GM18858 (cell line): ENCODE results near the gene EPB41L2.
A peak's percentile ranks its signal among the peaks of the same experiment; 100 is the strongest.
"Not testable (repeated sequence)": the region's sequence is repeated elsewhere in the genome, so short reads cannot be mapped to it uniquely, and the experiment has no call there.

ENCODE experiments used
- ATAC-seq: cut with Tn5 transposase; IDR thresholded peaks from one replicate; pipeline ENCODE4 v1.9.1; 2021; ENCODE audit not compliant: unreplicated experiment

The EPB41L2 gene

DNA sequence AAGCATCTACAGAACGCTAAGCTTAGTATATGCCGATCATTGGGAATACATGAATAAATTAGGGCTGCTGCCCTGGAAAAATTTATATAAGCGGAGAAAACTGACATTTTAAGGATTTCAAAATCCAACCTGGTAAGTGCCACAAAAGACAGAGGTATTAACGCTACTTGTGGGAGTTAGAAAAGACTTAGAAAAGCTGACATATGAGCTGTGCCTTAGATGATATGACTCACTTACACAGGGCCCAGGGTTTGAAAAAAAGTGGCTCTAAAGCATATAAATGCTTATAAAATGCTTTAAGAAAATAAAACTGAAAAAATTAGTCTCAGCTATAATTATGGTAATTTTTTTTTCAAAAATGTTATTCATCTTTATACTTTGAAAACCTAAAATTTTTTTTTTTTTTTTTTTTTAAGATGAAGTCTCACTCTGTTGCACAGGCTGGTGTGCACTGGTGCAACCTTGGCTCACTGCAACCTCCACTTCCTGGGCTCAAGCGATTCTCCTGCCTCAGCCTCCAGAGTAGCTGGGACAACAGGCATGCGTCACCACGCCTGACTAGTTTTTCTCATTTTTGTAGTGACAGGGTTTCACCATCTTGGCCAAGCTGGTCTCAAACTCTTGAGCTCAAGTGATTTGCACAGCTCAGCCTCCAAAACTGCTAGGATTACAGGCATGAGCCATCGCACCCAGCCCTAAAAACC, 25.7 kb downstream of the EPB41L2 start:
- no peak for ATAC-seq

DNA sequence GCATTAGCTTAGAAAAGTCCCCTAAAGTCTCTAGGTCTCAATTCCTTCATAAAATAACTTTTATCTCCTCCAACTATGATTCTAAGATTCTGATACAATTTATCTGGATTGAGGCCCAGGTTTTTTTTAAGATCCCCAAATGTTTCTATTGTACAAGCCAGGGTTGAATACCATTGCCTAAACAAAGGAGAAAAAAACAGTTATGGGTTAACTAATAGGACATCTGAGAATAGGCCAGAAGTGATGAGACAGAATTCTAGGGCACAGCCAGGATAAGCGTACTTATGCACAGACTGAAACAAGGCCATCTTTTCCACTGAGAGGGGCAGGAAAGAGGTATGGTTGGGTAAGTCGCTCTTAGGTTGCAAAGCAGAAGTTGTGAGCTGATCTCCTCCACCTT, 26.4 kb downstream of the EPB41L2 start:
- no peak for ATAC-seq

DNA sequence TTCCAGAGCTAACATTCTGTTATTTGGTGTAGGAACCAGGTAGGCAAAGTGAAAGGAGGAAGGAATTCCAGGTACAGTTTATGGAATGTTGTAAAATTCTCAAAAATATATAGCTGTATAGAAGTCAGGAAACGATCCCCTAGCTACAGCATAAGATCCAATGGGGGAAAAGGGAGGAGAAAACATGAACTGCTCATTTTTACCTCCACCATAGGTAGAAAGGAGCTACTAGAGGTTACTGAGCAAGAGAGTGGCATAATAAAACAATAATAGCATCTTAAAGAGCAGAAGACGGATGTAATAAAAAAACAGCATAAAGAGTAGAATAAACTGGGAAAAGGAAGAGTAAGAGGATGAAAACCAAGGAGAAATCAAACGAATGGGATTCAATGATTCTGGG, 26.9 kb downstream of the EPB41L2 start:
- no peak for ATAC-seq

DNA sequence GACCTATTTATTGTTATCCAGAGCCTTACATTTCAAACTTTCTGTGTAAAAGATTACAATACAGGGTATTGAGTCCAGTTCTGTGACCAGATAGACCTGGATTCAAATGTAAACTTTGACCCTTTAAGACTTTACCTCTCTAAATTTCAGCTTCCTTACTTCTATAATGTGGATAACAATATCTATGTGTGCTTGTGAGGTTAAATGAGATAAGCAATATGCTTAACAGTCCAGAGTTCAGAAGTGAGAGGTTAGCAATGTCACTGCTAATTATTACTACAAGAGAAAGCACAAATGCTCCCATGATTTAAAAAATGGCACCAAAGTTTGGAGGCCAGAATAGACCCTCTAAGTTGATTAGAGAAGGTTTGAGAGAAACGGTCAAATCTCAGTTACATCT, 27.5 kb downstream of the EPB41L2 start:
- ATAC-seq, result no peak

DNA sequence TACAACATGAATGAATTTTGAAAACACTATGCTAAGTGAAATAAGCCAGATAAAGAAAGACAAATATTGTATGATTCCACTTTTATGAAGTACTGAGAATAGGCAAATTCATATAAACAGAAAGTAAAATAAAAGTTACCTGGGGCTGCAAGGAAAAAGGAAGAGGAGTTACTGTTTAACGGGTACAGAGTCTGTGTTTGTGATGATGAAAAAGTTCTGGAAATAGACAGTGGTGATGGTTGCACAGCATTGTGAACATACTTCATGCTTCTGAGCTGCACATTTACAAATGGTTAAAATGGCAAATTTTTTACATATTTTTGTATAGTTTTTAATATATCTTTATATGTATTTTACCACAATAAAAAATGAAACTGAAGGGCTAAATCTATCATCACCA, 29.4 kb downstream of the EPB41L2 start:
- ATAC-seq, result no peak

DNA sequence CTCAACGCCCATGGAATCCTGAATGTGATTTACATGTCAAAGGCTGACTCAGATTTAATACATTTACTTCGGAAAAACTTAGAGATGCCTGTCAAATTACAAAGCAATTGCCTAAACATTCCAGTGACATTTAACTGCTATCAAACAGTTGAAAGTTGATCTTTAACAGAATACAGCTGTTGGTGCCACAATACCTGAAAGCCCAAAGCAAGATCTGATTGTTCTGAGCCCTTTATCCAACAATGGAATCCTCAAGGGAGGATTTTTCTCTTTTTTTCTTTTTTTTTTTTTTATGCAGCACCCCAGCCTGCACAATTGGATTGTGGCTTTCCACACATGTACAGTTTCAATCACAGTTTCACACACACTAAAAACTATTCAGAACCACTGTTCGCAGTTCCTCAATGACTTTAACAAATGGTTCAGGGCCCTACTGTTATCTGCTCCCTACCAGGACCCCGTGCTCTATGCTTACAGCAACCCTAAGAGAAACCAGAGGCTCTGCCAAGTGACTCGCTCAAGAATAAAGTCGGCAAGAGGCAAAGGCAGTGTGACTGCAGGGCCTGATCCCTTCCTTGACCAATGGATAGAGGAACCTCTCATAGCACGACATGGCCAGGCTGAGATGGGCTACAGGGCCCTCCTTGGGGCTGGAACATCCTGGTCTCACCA, 33.3 kb downstream of the EPB41L2 start:
- ATAC-seq, result peak; percentile 96

DNA sequence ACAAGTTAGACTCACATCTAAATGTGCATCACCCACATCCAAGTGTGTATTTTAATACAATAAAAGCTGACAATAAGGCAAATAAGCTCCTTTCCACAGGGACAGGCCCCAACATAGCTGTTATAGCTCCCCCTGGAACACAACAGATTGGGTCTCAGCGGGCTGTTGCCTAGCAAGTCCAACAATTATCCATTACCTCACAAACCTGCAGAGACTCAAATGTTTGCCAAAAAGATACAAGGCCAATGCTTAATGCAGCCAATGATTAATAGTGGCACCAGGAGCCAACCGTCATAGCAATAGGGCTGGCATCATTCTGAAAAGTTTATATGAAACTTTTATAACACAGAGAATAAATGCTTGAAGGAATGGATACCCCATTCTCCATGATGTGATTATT, 35.7 kb downstream of the EPB41L2 start:
- ATAC-seq, result no peak

DNA sequence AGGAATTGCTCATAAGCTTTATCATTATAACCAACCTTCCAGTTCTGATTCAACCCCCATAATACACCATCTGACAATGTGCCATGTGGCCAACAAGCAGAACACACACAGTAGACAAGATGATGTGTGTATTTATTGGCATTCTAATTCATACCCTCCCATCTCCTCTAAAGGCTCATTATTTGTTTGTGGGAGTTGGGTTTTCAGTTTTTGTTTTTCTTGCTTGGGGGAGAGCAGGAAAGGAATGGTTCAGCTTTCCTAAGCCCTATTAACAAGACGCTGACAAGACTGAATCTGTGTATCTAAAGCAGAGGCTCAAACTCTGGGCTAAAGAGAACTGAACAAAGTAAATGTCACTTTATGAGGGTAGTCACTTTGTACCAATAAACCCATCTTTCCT, 36.8 kb downstream of the EPB41L2 start:
- no peak for ATAC-seq

DNA sequence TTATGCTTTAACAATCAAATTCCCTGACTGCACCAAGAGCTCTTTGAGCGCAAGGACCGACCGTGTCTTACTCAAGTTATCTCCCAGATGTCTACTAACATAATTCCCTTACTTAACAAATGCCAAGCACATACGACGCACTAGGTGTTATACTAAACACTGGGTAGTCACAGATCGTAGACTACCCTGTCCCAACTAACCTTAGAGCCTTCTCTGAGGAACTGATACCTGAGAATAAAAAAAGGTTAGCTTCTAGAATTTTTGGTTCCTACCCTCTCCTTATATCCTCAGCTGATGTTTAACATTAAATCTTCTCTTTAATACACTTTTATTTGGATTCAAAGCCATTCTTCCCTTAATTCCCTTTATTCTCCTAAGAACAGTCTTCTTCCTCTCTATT, 38.5 kb downstream of the EPB41L2 start:
- peak; percentile 60 for ATAC-seq

DNA sequence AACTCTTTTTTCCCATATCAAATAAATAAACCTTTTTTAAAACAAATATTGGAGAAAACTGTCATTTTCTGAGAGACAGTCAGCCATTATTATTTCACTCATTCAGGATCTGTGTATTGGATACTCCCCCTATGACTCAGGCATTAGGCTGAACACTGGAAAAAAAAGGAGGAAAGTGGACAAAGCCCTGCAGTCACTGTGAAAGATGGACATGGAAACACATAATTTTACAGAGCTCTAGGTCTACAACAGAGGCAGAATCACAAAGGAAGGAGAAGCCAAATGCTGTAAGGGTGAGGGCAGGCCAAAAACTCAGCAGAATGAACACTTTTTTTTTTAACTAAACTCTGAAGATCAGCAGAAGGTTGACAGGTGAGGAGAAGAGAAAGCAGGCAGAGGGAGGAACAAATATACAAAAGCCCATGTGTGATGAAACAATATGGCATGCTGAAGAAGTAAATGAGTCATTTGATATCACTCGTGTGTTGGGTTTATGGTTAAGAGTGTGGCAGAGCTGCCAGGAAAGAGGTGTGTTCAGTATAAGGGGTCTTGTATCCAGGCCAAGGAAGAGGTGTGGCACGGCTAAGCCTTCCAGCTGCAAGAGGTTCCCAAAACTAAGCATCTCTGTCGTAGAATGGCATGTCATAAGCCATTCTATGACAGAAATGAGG, 39.1 kb downstream of the EPB41L2 start:
- no peak for ATAC-seq

DNA sequence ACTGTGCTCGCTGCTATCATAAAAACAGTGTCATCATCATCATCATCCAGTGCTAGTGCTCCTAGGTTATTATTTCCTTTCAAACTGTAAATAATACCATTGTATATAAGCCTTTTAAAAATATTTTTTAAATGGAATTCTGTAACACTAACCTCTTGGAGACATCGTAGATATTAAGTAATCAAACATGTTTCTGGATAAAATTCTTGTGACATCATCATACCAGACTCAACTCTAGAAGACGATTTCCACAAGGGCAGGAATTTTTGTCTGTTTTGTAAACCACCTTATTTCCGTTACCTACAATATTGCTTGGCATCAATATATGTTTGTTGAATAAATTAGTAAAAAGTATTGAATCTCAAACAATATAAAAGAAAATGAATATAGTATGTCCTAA, 40.4 kb downstream of the EPB41L2 start:
- no peak for ATAC-seq

DNA sequence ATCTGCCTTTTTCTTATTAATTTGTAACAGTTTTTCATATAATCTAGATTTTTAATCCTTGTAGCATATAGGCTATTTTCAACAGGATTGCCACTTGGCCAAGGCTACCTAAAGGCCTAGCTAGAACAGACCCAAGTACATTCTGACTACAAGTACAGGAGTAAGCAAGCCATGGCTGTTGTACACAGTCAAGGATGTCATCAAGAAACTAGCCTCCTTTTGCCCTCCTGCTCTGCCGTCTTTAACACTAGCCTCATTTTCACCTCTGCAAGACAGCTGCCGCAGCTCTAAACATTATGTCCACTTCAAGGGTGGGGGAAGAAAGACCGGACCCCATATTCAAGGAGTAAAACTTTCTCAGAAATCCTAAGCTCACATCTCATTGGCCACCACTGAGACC, 45.1 kb downstream of the EPB41L2 start:
- ATAC-seq, result no peak

DNA sequence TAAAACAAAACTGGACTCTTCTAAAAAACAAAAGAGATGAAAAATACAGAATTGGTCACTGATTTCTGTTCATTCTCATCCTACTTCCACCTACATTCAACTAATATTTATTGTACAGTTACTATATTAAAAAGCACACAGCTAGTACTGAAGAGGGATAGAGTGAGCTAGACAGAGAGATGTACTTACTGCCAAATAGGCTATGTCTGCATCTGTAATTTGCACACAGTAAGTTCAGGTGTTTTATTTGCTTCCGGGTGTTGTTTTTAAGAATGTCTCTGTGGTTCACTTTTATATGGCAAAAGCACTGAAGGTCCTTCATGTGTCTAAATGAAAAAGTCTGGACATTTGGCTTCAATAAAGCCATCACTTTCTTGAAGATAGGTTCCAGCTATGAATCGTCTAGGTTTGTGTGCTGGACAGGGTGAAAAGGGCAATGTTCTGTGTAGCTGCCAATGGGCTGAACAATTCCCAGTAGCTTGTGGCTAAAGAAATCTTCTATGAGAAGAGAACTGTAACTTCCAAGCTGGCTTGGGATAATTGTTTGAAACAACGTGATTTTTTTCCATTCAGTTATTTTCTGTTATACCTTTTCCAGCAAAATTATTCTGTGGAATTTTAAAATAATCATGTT, 47.3 kb downstream of the EPB41L2 start:
- ATAC-seq, result no peak

DNA sequence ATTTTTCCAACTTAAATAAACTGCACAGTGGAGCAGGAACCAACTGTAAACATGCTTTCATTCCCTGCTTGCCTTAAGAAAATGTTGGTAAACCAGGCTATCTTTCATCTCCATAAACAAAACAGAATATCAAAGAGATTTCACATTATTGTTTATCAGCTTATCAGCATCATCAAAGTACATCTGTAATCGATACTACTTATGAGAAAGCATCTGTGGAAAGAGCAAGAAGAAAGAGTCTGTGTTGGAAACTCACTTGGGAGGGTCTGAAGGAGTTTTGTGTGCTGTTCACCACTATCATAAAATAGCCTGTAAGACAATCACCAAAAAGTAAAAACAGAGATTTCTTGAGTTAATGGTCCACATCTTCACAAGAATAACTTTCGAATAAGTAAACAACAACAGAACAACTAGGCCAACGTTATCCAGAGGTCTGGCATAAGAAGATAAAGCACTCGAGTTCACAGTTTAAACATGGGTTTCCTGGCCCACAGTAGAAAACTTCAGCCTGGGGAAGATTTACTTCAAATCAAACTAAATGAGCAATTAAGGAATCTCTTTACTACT, 47.9 kb downstream of the EPB41L2 start:
- no peak for ATAC-seq

DNA sequence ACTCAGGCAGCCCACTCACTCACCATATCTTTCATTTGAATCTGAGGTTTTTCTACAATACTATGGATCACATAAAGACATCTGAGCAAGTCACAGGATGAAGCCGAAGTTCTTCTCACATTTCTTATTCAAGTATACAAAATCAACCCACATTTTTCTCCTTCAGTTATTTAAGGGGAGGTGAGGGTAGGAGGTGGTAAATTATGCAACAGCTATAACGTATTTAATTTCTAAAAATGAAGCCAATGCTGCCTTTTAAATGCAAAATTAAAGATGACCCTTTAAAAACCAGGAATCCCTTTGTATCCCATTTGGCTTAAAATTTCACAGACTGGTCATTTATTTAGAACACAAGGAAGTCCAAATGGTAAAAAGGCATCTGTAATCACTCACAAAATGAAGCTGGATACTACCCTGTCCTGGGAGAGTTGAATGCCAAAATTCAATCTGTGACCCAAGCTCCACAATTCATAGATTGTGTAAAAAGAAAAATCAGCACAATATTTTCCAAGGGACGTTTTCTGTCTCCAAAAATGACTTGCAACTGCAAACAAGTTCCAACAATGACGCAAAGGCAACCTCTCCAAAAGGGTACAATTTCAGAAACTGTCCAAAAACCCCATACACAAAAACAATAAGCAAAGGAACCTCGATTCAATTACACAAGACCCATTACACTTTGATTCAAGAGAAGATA, 48.8 kb downstream of the EPB41L2 start:
- ATAC-seq, result no peak

DNA sequence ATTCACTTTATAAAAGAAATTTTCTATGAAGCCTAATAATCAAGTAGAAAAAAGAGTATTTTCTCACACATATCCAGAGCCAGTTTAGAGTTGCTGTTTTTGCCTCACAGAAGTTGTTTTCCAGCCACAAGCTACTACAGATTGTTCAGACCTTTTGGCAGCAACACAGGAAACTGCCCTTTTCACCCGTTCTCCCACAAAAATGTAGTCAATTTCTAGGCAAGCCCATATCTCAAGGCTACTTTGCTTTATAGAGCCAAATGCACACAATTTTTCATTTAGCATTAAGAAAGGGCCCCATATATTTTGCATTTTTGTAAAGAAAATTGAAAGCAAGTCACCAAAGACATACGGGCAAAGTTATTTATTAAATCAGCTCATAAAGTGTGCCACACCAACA, 49.5 kb downstream of the EPB41L2 start:
- no peak for ATAC-seq

DNA sequence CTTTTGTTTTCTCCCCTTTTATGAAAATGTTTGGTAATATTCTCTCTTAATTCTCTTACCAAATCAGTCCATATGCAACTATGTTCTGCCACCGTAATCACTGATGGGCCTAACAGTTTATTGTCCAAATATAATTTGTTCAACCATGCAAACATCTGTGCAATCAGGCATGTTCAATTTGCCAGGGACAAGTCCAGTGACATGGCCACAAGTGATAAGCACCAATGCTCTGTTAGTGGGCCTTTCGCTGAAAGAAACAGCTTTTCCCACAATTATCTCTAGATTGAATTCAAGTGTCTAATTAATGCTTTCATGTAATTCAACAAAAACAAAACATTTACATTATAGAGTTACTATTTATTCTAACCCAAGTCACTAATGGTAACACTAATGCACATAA, 53.3 kb downstream of the EPB41L2 start:
- ATAC-seq, result no peak

DNA sequence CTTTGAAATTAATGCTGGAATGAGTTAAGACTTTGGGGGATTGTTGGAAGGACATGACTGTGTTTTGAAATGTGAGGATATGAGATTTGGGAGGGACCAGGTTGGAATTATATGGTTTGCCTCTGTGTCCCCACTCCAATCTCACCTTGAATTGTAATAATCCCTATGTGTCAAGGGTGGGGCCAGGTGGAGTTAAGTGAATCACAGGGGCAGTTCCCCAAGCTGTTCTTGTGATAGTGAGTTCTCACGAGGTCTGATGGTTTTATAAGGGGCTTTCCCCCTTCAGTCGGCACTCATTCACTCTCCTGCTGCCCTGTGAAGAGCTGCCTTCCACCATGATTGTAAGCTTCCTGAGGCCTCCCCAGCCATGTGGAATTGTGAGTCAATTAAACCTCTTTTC, 54.1 kb downstream of the EPB41L2 start:
- not testable (repeated sequence) for ATAC-seq

DNA sequence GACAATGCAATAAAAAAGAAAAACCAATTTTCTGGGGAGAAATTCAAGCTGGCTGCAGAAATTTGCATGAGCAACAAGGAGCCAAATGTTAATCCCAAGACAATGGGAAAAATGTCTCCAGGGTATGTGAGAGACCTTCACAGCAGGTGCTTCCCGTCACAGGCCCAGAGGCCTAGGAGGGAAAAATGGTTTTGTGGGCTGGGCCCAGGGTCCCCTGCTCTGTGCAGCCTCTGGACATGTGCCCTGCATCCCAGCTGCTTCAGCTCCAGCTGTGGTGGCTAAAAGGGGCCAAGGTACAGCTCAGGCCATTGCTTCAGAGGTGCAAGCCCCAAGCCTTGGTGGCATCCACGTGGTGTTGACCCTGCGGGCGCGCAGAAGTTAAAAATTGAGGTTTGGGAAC, 55.1 kb downstream of the EPB41L2 start:
- ATAC-seq, result not testable (repeated sequence)

DNA sequence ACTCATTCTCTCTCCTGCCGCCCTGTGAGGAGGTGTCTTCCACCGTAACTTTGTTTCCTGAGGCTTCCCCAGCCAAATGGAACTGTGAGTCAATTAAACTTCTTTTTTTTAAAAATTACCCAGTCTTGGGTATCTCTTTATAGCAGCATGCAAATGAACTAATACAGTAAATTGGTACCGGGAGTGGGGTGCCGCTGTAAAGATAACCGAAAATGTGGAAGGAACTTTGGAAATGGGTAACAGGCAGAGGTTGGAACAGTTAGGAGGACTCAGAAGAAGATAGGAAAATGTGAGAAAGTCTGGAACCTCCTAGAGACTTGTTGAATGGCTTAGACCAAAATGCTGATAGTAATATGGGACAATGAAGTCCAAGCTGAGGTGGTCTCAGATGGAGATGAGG, 55.8 kb downstream of the EPB41L2 start:
- no peak for ATAC-seq

DNA sequence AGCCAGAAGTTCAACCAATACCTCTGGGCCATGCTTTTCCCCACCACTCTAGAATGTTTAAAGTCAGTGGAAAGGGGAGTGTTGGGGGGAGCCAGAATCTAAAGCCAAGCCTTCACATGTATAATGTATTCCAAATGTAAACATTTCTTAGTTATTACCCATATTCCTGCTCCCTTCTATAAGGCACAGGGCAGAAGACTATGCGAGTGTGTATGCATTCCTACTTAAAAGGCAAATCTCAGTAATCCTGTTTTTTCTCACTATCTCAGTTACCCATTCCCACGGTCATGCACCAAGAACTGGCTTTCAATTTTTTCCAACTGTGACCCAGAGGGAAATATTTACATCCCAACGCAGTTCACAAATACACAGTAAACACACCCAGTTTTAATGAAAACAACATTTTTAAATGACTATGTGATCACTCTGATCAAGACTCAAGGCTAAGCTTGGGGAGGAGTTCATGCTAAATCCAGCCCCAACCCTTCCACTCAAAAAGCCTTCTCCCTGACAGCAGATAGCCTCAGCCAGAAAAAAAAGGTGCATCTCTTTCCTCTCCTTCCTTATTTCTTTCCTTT, 57.5 kb downstream of the EPB41L2 start:
- ATAC-seq, result no peak
